ENCODE results near the gene AQP2. TPM values are rescaled to one million over a fixed set of nuclear protein-coding genes. Genes with fewer than 3 reads are reported as not detected.

Gene AQP2
- total RNA-seq, 6 experiments from 2014 or later = not detected

GRCh38 chr12:49930515-49931288, 19.8 kb upstream of the AQP2 start:
- TF ChIP-seq CTCF (IDR thresholded peaks at IDR 0.05) = no peak
- TF ChIP-seq POLR2A (IDR thresholded peaks at IDR 0.05) = no peak
- Histone ChIP-seq H3K4me1 (no peaks in the 10 kb centered on the region), H3K4me3 (no peak overlapping the region), H3K9me3 (no peaks in the 10 kb centered on the region), H3K27me3 (no peaks in the 10 kb centered on the region), H3K27ac (no peak overlapping the region), H3K36me3 (no peaks in the 10 kb centered on the region)
- WGBS (ENCODE audit: insufficient coverage, low coverage, low lambda C conversion rate, missing lambda C conversion rate) = 60% methylated on average over 3 of the region's 3 CpGs
- no peak for DNase-seq
- peak in 1 of 4 donors; percentile 70 for ATAC-seq
- intact Hi-C loops (cut with DNase I) = no loop called here

DNA sequence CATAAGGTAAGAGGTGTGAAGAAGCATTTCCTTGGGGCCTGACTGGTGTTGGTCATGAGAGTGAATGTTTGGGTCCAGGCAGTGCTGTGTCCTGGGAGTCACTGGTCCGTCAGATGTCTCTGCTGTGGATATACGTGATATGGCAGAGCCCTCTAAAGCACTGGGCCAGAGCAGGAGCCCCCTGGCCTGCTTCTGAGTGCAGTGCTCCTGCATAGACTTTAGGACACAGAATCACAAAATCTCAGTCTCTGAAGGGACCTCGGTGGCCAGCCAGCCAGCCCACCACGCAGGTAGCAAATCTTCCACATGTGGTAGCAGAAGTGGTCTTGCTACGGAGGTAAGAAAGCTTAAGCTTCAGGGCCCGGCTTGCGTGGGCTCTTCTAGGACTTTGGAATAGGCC, 18.5 kb upstream of the AQP2 start:
- 70% methylated on average over 4 of the region's 7 CpGs for WGBS (ENCODE audit: insufficient coverage, low coverage, low lambda C conversion rate, missing lambda C conversion rate)
- Histone ChIP-seq H3K9me3 (no peaks in the 10 kb centered on the region), H3K4me1 (no peaks in the 10 kb centered on the region), H3K27ac (no peak overlapping the region), H3K4me3 (no peak overlapping the region), H3K36me3 (no peaks in the 10 kb centered on the region), H3K27me3 (no peaks in the 10 kb centered on the region)
- DNase-seq (no peak), ATAC-seq (no peak)
- no peak for TF ChIP-seq CTCF (IDR thresholded peaks at IDR 0.05)
- TF ChIP-seq POLR2A (IDR thresholded peaks at IDR 0.05) = no peak
- intact Hi-C loops (cut with DNase I) = no loop called here

- no peaks in the 10 kb centered on the region for H3K9me3 ChIP-seq
- H3K4me3 ChIP-seq = no peak overlapping the region
- 86% methylated on average over 8 of the region's 8 CpGs for WGBS (ENCODE audit: insufficient coverage, low coverage, low lambda C conversion rate, missing lambda C conversion rate)
- intact Hi-C loops (cut with DNase I) = no loop called here
- ATAC-seq (no peak), DNase-seq (no peak)
- TF ChIP-seq CTCF (IDR thresholded peaks at IDR 0.05) = no peak
- TF ChIP-seq POLR2A (IDR thresholded peaks at IDR 0.05) = no peak
- no peaks in the 10 kb centered on the region for H3K4me1 ChIP-seq
- H3K27ac ChIP-seq = no peak overlapping the region
- no peaks in the 10 kb centered on the region for H3K36me3 ChIP-seq
- H3K27me3 ChIP-seq = no peaks in the 10 kb centered on the region
Measured at GRCh38 chr12:49932533-49933130, 17.9 kb upstream of the AQP2 start.

GRCh38 chr12:49933796-49934195, 16.7 kb upstream of the AQP2 start:
- ATAC-seq (no peak), DNase-seq (peak in 1 of 3 donors; percentile 17)
- no peak for TF ChIP-seq CTCF (IDR thresholded peaks at IDR 0.05)
- no peak for TF ChIP-seq POLR2A (IDR thresholded peaks at IDR 0.05)
- Histone ChIP-seq H3K4me3 (no peak overlapping the region), H3K27me3 (no peaks in the 10 kb centered on the region), H3K36me3 (no peaks in the 10 kb centered on the region), H3K4me1 (no peaks in the 10 kb centered on the region), H3K27ac (no peak overlapping the region), H3K9me3 (no peaks in the 10 kb centered on the region)
- intact Hi-C loops (cut with DNase I) = no loop called here
- WGBS (ENCODE audit: insufficient coverage, low coverage, low lambda C conversion rate, missing lambda C conversion rate) = 85% methylated on average over 5 of the region's 5 CpGs
